Stomach (tissue), 4 donors: ENCODE results near the gene NCAPD2.

Experiments used
- EP300 ChIP-seq: sonication (generic); formaldehyde crosslinking; IDR thresholded peaks from one replicate; pipeline ENCODE4 v1.6.1; 2017; ENCODE audit warnings: antibody characterized with exemption
- POLR2A ChIP-seq, 4 donors: fragments of 450-650 bp; IDR thresholded peaks; one replicate each; pipeline ENCODE4 v1.6.1; 2016; ENCODE audit warnings: antibody characterized with exemption in 4 of 4, control low read depth in 2 of 4, mild to moderate bottlenecking in 1 of 4, moderate library complexity in 1 of 4
- POLR2AphosphoS5 ChIP-seq, 3 donors: sonication (generic); formaldehyde crosslinking; IDR thresholded peaks; one replicate each; pipeline ENCODE4 v1.6.1; 2016; ENCODE audit warnings: antibody characterized with exemption in 3 of 3
- TF ChIP-seq, protein P1 (sequence below), 7 experiments: fragments of 450-650 bp in 4 of 7; fragments of 200-600 bp in 3 of 7; sonication (generic) in 3 of 7; IDR thresholded peaks; one replicate each; pipeline ENCODE4 v1.5.1; 2016 to 2019; ENCODE audit warnings: antibody characterized with exemption in 7 of 7, control low read depth in 2 of 7, mild to moderate bottlenecking in 1 of 7

DNA sequence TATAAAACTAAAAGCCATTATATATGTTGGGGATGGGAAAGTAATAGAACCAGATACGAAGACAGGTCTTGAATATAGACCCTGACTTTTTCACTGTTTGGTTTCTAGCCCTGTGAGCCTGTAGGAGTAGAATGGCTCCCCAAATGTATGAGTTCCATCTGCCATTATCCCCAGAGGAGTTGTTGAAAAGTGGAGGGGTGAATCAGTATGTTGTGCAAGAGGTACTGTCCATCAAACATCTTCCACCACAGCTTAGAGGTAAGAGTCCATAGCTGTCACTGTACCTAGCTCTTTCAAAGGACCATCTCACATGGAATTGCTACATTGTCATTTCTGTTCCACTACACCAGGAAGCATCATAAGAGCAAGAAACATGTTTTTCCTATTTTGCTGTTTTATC lies 1.1 kb downstream of the NCAPD2 start:
- TF ChIP-seq, protein P1, sequence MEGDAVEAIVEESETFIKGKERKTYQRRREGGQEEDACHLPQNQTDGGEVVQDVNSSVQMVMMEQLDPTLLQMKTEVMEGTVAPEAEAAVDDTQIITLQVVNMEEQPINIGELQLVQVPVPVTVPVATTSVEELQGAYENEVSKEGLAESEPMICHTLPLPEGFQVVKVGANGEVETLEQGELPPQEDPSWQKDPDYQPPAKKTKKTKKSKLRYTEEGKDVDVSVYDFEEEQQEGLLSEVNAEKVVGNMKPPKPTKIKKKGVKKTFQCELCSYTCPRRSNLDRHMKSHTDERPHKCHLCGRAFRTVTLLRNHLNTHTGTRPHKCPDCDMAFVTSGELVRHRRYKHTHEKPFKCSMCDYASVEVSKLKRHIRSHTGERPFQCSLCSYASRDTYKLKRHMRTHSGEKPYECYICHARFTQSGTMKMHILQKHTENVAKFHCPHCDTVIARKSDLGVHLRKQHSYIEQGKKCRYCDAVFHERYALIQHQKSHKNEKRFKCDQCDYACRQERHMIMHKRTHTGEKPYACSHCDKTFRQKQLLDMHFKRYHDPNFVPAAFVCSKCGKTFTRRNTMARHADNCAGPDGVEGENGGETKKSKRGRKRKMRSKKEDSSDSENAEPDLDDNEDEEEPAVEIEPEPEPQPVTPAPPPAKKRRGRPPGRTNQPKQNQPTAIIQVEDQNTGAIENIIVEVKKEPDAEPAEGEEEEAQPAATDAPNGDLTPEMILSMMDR (IDR thresholded peaks at IDR 0.05): no peak
- TF ChIP-seq POLR2A (IDR thresholded peaks at IDR 0.05) (no peak), POLR2AphosphoS5 (IDR thresholded peaks at IDR 0.05) (no peak), EP300 (no peak)
